ENCODE results near the gene SYNE3. TPM values are rescaled to one million over a fixed set of nuclear protein-coding genes. Genes with fewer than 3 reads are reported as not detected.

SYNE3 gene
- total and polyA plus RNA-seq, 9 donors: 3.7 to 26.0 (median 10.0) TPM

- intact Hi-C loops (cut with DNase I): loop anchor here in 1 of 4 donors (10.0 kb wide), 1 partner anchor 48 kb away; no protein-coding TSS in a partner anchor
- no peak overlapping the region for H3K27ac ChIP-seq
- no peak for TF ChIP-seq POLR2A (IDR thresholded peaks at IDR 0.05)
- no peak for TF ChIP-seq EP300 (IDR thresholded peaks at IDR 0.05)
- TF ChIP-seq, protein P1, sequence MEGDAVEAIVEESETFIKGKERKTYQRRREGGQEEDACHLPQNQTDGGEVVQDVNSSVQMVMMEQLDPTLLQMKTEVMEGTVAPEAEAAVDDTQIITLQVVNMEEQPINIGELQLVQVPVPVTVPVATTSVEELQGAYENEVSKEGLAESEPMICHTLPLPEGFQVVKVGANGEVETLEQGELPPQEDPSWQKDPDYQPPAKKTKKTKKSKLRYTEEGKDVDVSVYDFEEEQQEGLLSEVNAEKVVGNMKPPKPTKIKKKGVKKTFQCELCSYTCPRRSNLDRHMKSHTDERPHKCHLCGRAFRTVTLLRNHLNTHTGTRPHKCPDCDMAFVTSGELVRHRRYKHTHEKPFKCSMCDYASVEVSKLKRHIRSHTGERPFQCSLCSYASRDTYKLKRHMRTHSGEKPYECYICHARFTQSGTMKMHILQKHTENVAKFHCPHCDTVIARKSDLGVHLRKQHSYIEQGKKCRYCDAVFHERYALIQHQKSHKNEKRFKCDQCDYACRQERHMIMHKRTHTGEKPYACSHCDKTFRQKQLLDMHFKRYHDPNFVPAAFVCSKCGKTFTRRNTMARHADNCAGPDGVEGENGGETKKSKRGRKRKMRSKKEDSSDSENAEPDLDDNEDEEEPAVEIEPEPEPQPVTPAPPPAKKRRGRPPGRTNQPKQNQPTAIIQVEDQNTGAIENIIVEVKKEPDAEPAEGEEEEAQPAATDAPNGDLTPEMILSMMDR (IDR thresholded peaks at IDR 0.05): no peak
- 83 to 97% (median 85%) methylated on average over 1 of the region's 1 CpG for WGBS, 3 donors
- no peak overlapping the region for H3K4me3 ChIP-seq
- no peaks in the 10 kb centered on the region for H3K9me3 ChIP-seq
- no peaks in the 10 kb centered on the region for H3K36me3 ChIP-seq
- DNase-seq: no peak
- H3K27me3 ChIP-seq: no peaks in the 10 kb centered on the region
- H3K4me1 ChIP-seq (ENCODE audit: insufficient read depth): peaks cover 3% of the 10 kb centered on the region
Measured at GRCh38 chr14:95476747-95477146, 39.7 kb downstream of the SYNE3 start.

- intact Hi-C loops (cut with DNase I): loop anchor here in 1 of 4 donors (10.0 kb wide), 1 partner anchor 49 kb away; no protein-coding TSS in a partner anchor
- H3K36me3 ChIP-seq: no peaks in the 10 kb centered on the region
- DNase-seq: no peak
- no peaks in the 10 kb centered on the region for H3K9me3 ChIP-seq
- no peaks in the 10 kb centered on the region for H3K27me3 ChIP-seq
- peaks cover 5% of the 10 kb centered on the region for H3K4me1 ChIP-seq (ENCODE audit: insufficient read depth)
- H3K27ac ChIP-seq: no peak overlapping the region
- 86 to 89% (median 88%) methylated on average over 19 of the region's 19 CpGs for WGBS, 3 donors
- TF ChIP-seq, protein P1 (IDR thresholded peaks at IDR 0.05): no peak
- TF ChIP-seq EP300 (IDR thresholded peaks at IDR 0.05): no peak
- no peak for TF ChIP-seq POLR2A (IDR thresholded peaks at IDR 0.05)
- H3K4me3 ChIP-seq: no peak overlapping the region
Measured at GRCh38 chr14:95475540-95476240, 40.8 kb downstream of the SYNE3 start.

- Histone ChIP-seq H3K27me3 (no peaks in the 10 kb centered on the region), H3K4me3 (no peak overlapping the region), H3K4me1 (ENCODE audit: insufficient read depth) (peaks cover 5% of the 10 kb centered on the region), H3K36me3 (no peaks in the 10 kb centered on the region), H3K27ac (no peak overlapping the region), H3K9me3 (no peaks in the 10 kb centered on the region)
- no peak for DNase-seq
- 94 to 99% (median 96%) methylated on average over 6 of the region's 6 CpGs for WGBS, 3 donors
- intact Hi-C loops (cut with DNase I): loop anchor here in 1 of 4 donors (10.0 kb wide), 1 partner anchor 50 kb away; no protein-coding TSS in a partner anchor
- no peak for TF ChIP-seq EP300 (IDR thresholded peaks at IDR 0.05)
- TF ChIP-seq, protein P1 (IDR thresholded peaks at IDR 0.05): no peak
- TF ChIP-seq POLR2A (IDR thresholded peaks at IDR 0.05): no peak
Measured at GRCh38 chr14:95474941-95475340, 41.5 kb downstream of the SYNE3 start.

- DNase-seq: no peak
- Histone ChIP-seq H3K27me3 (no peaks in the 10 kb centered on the region), H3K36me3 (no peaks in the 10 kb centered on the region), H3K4me3 (no peak overlapping the region), H3K4me1 (ENCODE audit: insufficient read depth) (peaks cover 3% of the 10 kb centered on the region), H3K27ac (no peak overlapping the region), H3K9me3 (no peaks in the 10 kb centered on the region)
- intact Hi-C loops (cut with DNase I): loop anchor here in 1 of 4 donors (10.0 kb wide), 1 partner anchor 50 kb away; no protein-coding TSS in a partner anchor
- 86 to 93% (median 86%) methylated on average over 6 of the region's 6 CpGs for WGBS, 3 donors
- no peak for TF ChIP-seq POLR2A (IDR thresholded peaks at IDR 0.05)
- TF ChIP-seq EP300 (IDR thresholded peaks at IDR 0.05): no peak
- TF ChIP-seq, protein P1 (IDR thresholded peaks at IDR 0.05): no peak
Measured at GRCh38 chr14:95474486-95474885, 42.0 kb downstream of the SYNE3 start.
